KMS-11 (cell line): ENCODE data around the gene BRCA1.

ENCODE experiments used
- H2AFZ ChIP-seq: fragments of 200-600 bp; sonication (generic); 2 replicates; pipeline ENCODE4 v1.6.1; 2016; ENCODE audit warnings: antibody characterized with exemption, mixed run types, low read depth
- H3K27ac ChIP-seq: fragments of 200-600 bp; sonication (generic); 2 replicates; pipeline ENCODE4 v1.6.1; 2016; ENCODE audit warnings: mild to moderate bottlenecking, mixed run types
- H3K27me3 ChIP-seq: fragments of 200-600 bp; sonication (generic); 2 replicates; pipeline ENCODE4 v1.6.1; 2017; ENCODE audit warnings: mild to moderate bottlenecking, low read depth, mixed run types, moderate library complexity; ENCODE audit not compliant: insufficient read depth
- H3K36me3 ChIP-seq: fragments of 200-600 bp; sonication (generic); 2 replicates; pipeline ENCODE4 v1.6.1; 2017; ENCODE audit warnings: mild to moderate bottlenecking, mixed run types; ENCODE audit not compliant: insufficient read depth
- H3K4me1 ChIP-seq: fragments of 200-600 bp; sonication (generic); 2 replicates; pipeline ENCODE4 v1.6.1; 2016; ENCODE audit warnings: mild to moderate bottlenecking, low read depth, mixed run types; ENCODE audit not compliant: poor library complexity, severe bottlenecking
- H3K4me2 ChIP-seq: fragments of 200-600 bp; sonication (generic); 2 replicates; pipeline ENCODE4 v1.7.0; 2016; ENCODE audit warnings: mild to moderate bottlenecking, mixed run types
- H3K4me3 ChIP-seq: fragments of 200-600 bp; sonication (generic); IDR thresholded peaks from 2 replicates; pipeline ENCODE4 v1.6.1; 2017; ENCODE audit warnings: low read depth, low read length, mixed read lengths; ENCODE audit not compliant: insufficient read depth
- H3K79me2 ChIP-seq: fragments of 200-600 bp; sonication (generic); 2 replicates; pipeline ENCODE4 v1.6.1; 2016; ENCODE audit warnings: low read depth, mixed run types; ENCODE audit not compliant: insufficient read depth
- H3K9ac ChIP-seq: fragments of 200-600 bp; sonication (generic); 2 replicates; pipeline ENCODE4 v1.6.1; 2016; ENCODE audit warnings: mild to moderate bottlenecking, mixed run types
- H4K20me1 ChIP-seq: fragments of 200-600 bp; sonication (generic); 2 replicates; pipeline ENCODE4 v1.6.1; 2016; ENCODE audit warnings: mild to moderate bottlenecking, mixed run types; ENCODE audit not compliant: insufficient read depth
- CTCF ChIP-seq: fragments of 200-600 bp; sonication (generic); conservative IDR thresholded peaks from 2 replicates; pipeline ENCODE4 v1.6.1; 2017; ENCODE audit warnings: low read depth, mild to moderate bottlenecking, antibody characterized with exemption, low read length, moderate library complexity, mixed read lengths

The BRCA1 gene

GRCh38 chr17:43151880-43152456 is 26.8 kb upstream of the BRCA1 start:
- TF ChIP-seq CTCF, result no peak
- Histone ChIP-seq H2AFZ (no peak overlapping the region), H3K27ac (no peak overlapping the region), H3K27me3 (no peaks in the 10 kb centered on the region), H3K4me3 (no peak overlapping the region), H3K79me2 (no peaks in the 10 kb centered on the region), H3K9ac (no peak overlapping the region), H3K4me1 (no peaks in the 10 kb centered on the region), H4K20me1 (no peaks in the 10 kb centered on the region), H3K4me2 (no peak overlapping the region), H3K36me3 (no peaks in the 10 kb centered on the region)

- no peak overlapping the region for H3K27ac ChIP-seq
- H2AFZ ChIP-seq, result no peak overlapping the region
- H3K4me1 ChIP-seq, result peaks cover 5% of the 10 kb centered on the region
- no peak overlapping the region for H3K4me2 ChIP-seq
- H3K36me3 ChIP-seq, result no peaks in the 10 kb centered on the region
- TF ChIP-seq CTCF, result no peak
- no peak overlapping the region for H3K4me3 ChIP-seq
- no peaks in the 10 kb centered on the region for H4K20me1 ChIP-seq
- H3K27me3 ChIP-seq, result no peaks in the 10 kb centered on the region
- H3K9ac ChIP-seq, result no peak overlapping the region
- no peaks in the 10 kb centered on the region for H3K79me2 ChIP-seq
Measured at GRCh38 chr17:43146649-43147048, 21.5 kb upstream of the BRCA1 start.

GRCh38 chr17:43143201-43143600 is 18.0 kb upstream of the BRCA1 start:
- Histone ChIP-seq H3K4me2 (no peak overlapping the region), H3K79me2 (no peaks in the 10 kb centered on the region), H3K36me3 (no peaks in the 10 kb centered on the region), H3K4me1 (peaks cover 5% of the 10 kb centered on the region), H4K20me1 (no peaks in the 10 kb centered on the region), H3K27ac (no peak overlapping the region), H3K9ac (no peak overlapping the region), H2AFZ (no peak overlapping the region), H3K4me3 (no peak overlapping the region), H3K27me3 (no peaks in the 10 kb centered on the region)
- TF ChIP-seq CTCF, result no peak

- H3K36me3 ChIP-seq, result no peaks in the 10 kb centered on the region
- no peak for TF ChIP-seq CTCF
Measured at GRCh38 chr17:43142153-43142552, 17.0 kb upstream of the BRCA1 start.

More at GRCh38 chr17:43142153-43142552, 17.0 kb upstream of the BRCA1 start:
- Histone ChIP-seq H3K4me2 (no peak overlapping the region), H3K4me1 (peaks cover 5% of the 10 kb centered on the region), H2AFZ (no peak overlapping the region), H3K79me2 (no peaks in the 10 kb centered on the region), H3K9ac (no peak overlapping the region), H4K20me1 (no peaks in the 10 kb centered on the region), H3K27me3 (no peaks in the 10 kb centered on the region), H3K4me3 (no peak overlapping the region), H3K27ac (no peak overlapping the region)
